B cell (primary cell): ENCODE data around the gene FAM229A. TPM values are rescaled to one million over a fixed set of nuclear protein-coding genes. Genes with fewer than 3 reads are reported as not detected.

Experiments
- ATAC-seq: fragments of 200-7000 bp; cut with Tn5 transposase; one replicate; pipeline ENCODE4 v1.10.0; 2021; ENCODE audit warnings: low read depth, mild to moderate bottlenecking, moderate number of reproducible peaks, moderate library complexity
- CTCF ChIA-PET: fragments of 350-600 bp; sonication (Branson Sonifier 250); formaldehyde crosslinking; loops from one replicate; lab custom pipeline; 2021; ENCODE audit warnings: antibody characterized with exemption, inconsistent platforms; lab: Charles Lee
- POLR2A ChIA-PET: fragments of 350-600 bp; sonication (Branson Sonifier 250); formaldehyde crosslinking; loops from one replicate; lab custom pipeline; 2021; ENCODE audit warnings: antibody characterized with exemption; lab: Charles Lee
- DNase-seq: peaks from one replicate; pipeline ENCODE4 v3.0.0; 2013
- H2AFZ ChIP-seq: 2 replicates; pipeline ENCODE4 v1.6.1; 2012; ENCODE audit warnings: mild to moderate bottlenecking, low read depth, low read length; ENCODE audit not compliant: insufficient read depth, poor library complexity, severe bottlenecking
- H3K27ac ChIP-seq, 2 donors: 1 replicate in 1 of 2; 2 replicates in 1 of 2; pipeline ENCODE4 v1.5.1; 2012 to 2013; ENCODE audit warnings: low read length in 2 of 2, mild to moderate bottlenecking in 2 of 2, moderate library complexity in 1 of 2
- H3K27me3 ChIP-seq, 4 experiments: fragments of 200-600 bp in 1 of 4; sonication (generic) in 1 of 4; replicated peaks in 1 of 4; 1 replicate in 2 of 4; 2 replicates in 2 of 4; pipeline versions ENCODE4 v1.6.1 to v1.7.0; 2013 to 2016; ENCODE audit warnings: low read length in 3 of 4, mild to moderate bottlenecking in 2 of 4, mixed read lengths in 1 of 4, moderate library complexity in 1 of 4; ENCODE audit not compliant: insufficient read depth in 4 of 4, control insufficient read depth in 3 of 4; ENCODE audit errors: control extremely low read depth in 1 of 4
- H3K36me3 ChIP-seq, 2 experiments: replicated peaks in 1 of 2; 1 replicate in 1 of 2; 2 replicates in 1 of 2; pipeline versions ENCODE4 v1.6.1 to v1.7.1; 2013; ENCODE audit warnings: low read length in 1 of 2; ENCODE audit not compliant: insufficient read depth in 2 of 2, control insufficient read depth in 1 of 2; ENCODE audit errors: control extremely low read depth in 1 of 2, extremely low read depth in 1 of 2
- H3K4me1 ChIP-seq, 2 donors: fragments of 200-600 bp in 1 of 2; sonication (generic) in 1 of 2; 1 replicate in 1 of 2; 2 replicates in 1 of 2; pipeline versions ENCODE4 v1.5.1 to v1.6.1; 2013 to 2017; ENCODE audit warnings: low read length in 2 of 2; ENCODE audit not compliant: control insufficient read depth in 2 of 2, insufficient read depth in 2 of 2
- H3K4me2 ChIP-seq: replicated peaks from 2 replicates; pipeline ENCODE3; 2012; ENCODE audit warnings: mild to moderate bottlenecking, low read depth, low read length; ENCODE audit not compliant: poor library complexity, severe bottlenecking
- H3K4me3 ChIP-seq, 5 experiments: fragments of 200-600 bp in 1 of 5; sonication (generic) in 1 of 5; 1 replicate in 3 of 5; 2 replicates in 2 of 5; pipeline versions ENCODE4 v1.5.1 to v1.7.0; 2011 to 2016; ENCODE audit warnings: low read length in 4 of 5, mild to moderate bottlenecking in 4 of 5, low read depth in 2 of 5, control low read depth in 1 of 5, moderate library complexity in 1 of 5; ENCODE audit not compliant: insufficient read depth in 1 of 5; ENCODE audit errors: control extremely low read depth in 1 of 5, extremely low read depth in 1 of 5
- H3K79me2 ChIP-seq: fragments of 200-600 bp; sonication (generic); one replicate; pipeline ENCODE4 v1.6.0; 2016; ENCODE audit warnings: low read length; ENCODE audit not compliant: control insufficient read depth, insufficient read depth
- H3K9ac ChIP-seq: fragments of 200-600 bp; sonication (generic); 2 replicates; pipeline ENCODE4 v1.6.1; 2017; ENCODE audit warnings: mild to moderate bottlenecking, low read length, moderate library complexity
- H3K9me3 ChIP-seq, 3 donors: one replicate each; pipeline versions ENCODE4 v1.6.1 to v1.7.1; 2013; ENCODE audit warnings: low read length in 2 of 3; ENCODE audit not compliant: control insufficient read depth in 2 of 3, insufficient read depth in 1 of 3; ENCODE audit errors: control extremely low read depth in 1 of 3
- H4K20me1 ChIP-seq: 2 replicates; pipeline ENCODE4 v1.6.0; 2012; ENCODE audit warnings: mild to moderate bottlenecking, low read length; ENCODE audit not compliant: insufficient read depth, control insufficient read depth, poor library complexity, severe bottlenecking
- H3K27ac Mint-ChIP-seq: one replicate; pipeline ENCODE4 v1.8.0; 2021; ENCODE audit warnings: mixed read lengths
- H3K27me3 Mint-ChIP-seq: one replicate; pipeline ENCODE4 v1.8.0; 2021; ENCODE audit warnings: mixed read lengths
- H3K4me1 Mint-ChIP-seq: one replicate; pipeline ENCODE4 v1.8.0; 2021; ENCODE audit warnings: mixed read lengths
- H3K4me3 Mint-ChIP-seq: one replicate; pipeline ENCODE4 v1.8.0; 2021; ENCODE audit warnings: mixed read lengths
- H3K9me3 Mint-ChIP-seq: one replicate; pipeline ENCODE4 v1.8.0; 2022; ENCODE audit warnings: mixed read lengths; ENCODE audit not compliant: insufficient read depth
- EZH2 ChIP-seq: IDR thresholded peaks from 2 replicates; pipeline ENCODE4 v1.6.1; 2012; ENCODE audit warnings: borderline replicate concordance, low read depth, mild to moderate bottlenecking, moderate library complexity, low read length; ENCODE audit not compliant: insufficient read depth, poor library complexity, severe bottlenecking
- WGBS: methylation state at CpG from one replicate; pipeline ENCODE4 v1.1.5; 2013; ENCODE audit warnings: missing lambda C conversion rate; ENCODE audit not compliant: insufficient coverage; 5-methylcytosine and 5-hydroxymethylcytosine counted together
- intact Hi-C: fragments of 100-400 bp; cut with micrococcal nuclease; formaldehyde crosslinking; loops from one replicate; pipeline ENCODE4 v1.10.0; 2022
- polyA plus RNA-seq: library from polyadenylated mRNA; depleted of rRNA; stranded (reverse); fragments of >200 nt; gene quantifications from 2 replicates; pipeline ENCODE4 v1.2.3, GENCODE V29; 2012
- total RNA-seq, 2 donors: library from RNA; stranded (reverse); fragments of 120-200 nt in 1 of 2; gene quantifications; 1 replicate in 1 of 2; 2 replicates in 1 of 2; pipeline versions ENCODE4 v1.2.3 to v1.2.4, GENCODE V29; 2013 to 2022
- TF ChIP-seq, protein P1 (sequence below): fragments of 200-600 bp; IDR thresholded peaks from one replicate; pipeline ENCODE4 v1.8.0; 2022; ENCODE audit warnings: antibody characterized with exemption, mild to moderate bottlenecking

The FAM229A gene
- total and polyA plus RNA-seq, 2 donors (not counting 1 experiment from before 2014, with no cell fraction given): 33.3 to 33.8 TPM

DNA sequence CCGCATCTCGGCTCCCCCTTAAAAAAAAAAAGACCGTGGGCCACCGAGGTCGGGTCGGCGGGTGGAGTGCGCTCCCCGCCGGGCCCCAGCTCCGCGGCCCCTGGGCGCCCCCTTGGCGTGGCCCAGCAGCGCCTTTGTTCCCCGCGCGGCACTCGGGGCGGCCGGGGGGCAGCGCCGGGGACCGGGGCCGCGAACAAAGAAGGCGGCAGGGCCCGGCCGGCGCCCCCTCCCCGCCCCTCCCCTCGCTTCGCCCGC lies 26.8 kb downstream of the FAM229A start:
- H3K27me3 Mint-ChIP-seq: no peaks in the 10 kb centered on the region
- Histone ChIP-seq H2AFZ (peak overlapping the region; percentile 31), H3K4me1 (peaks cover 57 to 61% of the 10 kb centered on the region in 2 donors), H3K4me3 (peak overlapping the region in 4 of 5 experiments; percentile 48 to 78 (median 72)), H3K79me2 (peaks cover 16% of the 10 kb centered on the region), H3K4me2 (peak overlapping the region; percentile 89), H3K27ac (peak overlapping the region in 1 of 2 donors; percentile 61), H3K36me3 (peaks cover 1 to 34% of the 10 kb centered on the region in 2 experiments), H3K9me3 (no peaks in the 10 kb centered on the region), H3K27me3 (no peaks in the 10 kb centered on the region), H3K9ac (peak overlapping the region; percentile 75), H4K20me1 (peaks cover 35% of the 10 kb centered on the region)
- peak overlapping the region; percentile 91 for H3K27ac Mint-ChIP-seq
- TF ChIP-seq EZH2: no peak
- TF ChIP-seq, protein P1, sequence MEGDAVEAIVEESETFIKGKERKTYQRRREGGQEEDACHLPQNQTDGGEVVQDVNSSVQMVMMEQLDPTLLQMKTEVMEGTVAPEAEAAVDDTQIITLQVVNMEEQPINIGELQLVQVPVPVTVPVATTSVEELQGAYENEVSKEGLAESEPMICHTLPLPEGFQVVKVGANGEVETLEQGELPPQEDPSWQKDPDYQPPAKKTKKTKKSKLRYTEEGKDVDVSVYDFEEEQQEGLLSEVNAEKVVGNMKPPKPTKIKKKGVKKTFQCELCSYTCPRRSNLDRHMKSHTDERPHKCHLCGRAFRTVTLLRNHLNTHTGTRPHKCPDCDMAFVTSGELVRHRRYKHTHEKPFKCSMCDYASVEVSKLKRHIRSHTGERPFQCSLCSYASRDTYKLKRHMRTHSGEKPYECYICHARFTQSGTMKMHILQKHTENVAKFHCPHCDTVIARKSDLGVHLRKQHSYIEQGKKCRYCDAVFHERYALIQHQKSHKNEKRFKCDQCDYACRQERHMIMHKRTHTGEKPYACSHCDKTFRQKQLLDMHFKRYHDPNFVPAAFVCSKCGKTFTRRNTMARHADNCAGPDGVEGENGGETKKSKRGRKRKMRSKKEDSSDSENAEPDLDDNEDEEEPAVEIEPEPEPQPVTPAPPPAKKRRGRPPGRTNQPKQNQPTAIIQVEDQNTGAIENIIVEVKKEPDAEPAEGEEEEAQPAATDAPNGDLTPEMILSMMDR: no peak
- peak overlapping the region; percentile 93 for H3K4me3 Mint-ChIP-seq
- peaks cover 60% of the 10 kb centered on the region for H3K4me1 Mint-ChIP-seq
- CTCF ChIA-PET: interaction anchor here (0.9 to 6.2 kb wide), 21 partner anchors 13 to 262 kb away, joined by 3 to 71 read pairs (median 7); partner anchors contain the start of genes BSDC1, CCDC28B, IQCC and TMEM39B
- ATAC-seq (peak; percentile 13), DNase-seq (no peak)
- no peaks in the 10 kb centered on the region for H3K9me3 Mint-ChIP-seq
- WGBS: under 1% methylated on average over 34 of the region's 34 CpGs
- intact Hi-C loops: loop anchor here (2.0 to 5.0 kb wide), 4 partner anchors 19 to 121 kb away; no protein-coding TSS in a partner anchor
- POLR2A ChIA-PET: interaction anchor here (0.6 to 3.9 kb wide), 25 partner anchors 10 to 691 kb away, joined by 3 to 53 read pairs (median 6); partner anchors contain the start of genes BSDC1, CCDC28B, EIF3I and FAM167B

- Histone ChIP-seq H3K9ac (peak overlapping the region; percentile 75), H3K36me3 (peaks cover 1 to 39% of the 10 kb centered on the region in 2 experiments), H2AFZ (peak overlapping the region; percentile 31), H3K9me3 (no peaks in the 10 kb centered on the region), H3K4me1 (peaks cover 55 to 57% of the 10 kb centered on the region in 2 donors), H3K27ac (peak overlapping the region; percentile 34 to 61), H4K20me1 (peaks cover 40% of the 10 kb centered on the region), H3K27me3 (no peaks in the 10 kb centered on the region), H3K4me3 (peak overlapping the region; percentile 5 to 78 (median 70)), H3K79me2 (peaks cover 15% of the 10 kb centered on the region), H3K4me2 (peak overlapping the region; percentile 89)
- intact Hi-C loops: loop anchor here (2.0 to 5.0 kb wide), 4 partner anchors 18 to 120 kb away; no protein-coding TSS in a partner anchor
- WGBS: 5% methylated on average over 44 of the region's 46 CpGs
- ChIA-PET POLR2A (interaction anchor here (0.7 to 3.9 kb wide), 15 partner anchors 14 to 690 kb away, joined by 3 to 53 read pairs (median 9); partner anchors contain the start of genes BSDC1, CCDC28B, EIF3I and FAM167B), CTCF (interaction anchor here (0.5 to 6.2 kb wide), 17 partner anchors 11 to 434 kb away, joined by 3 to 71 read pairs (median 8); partner anchors contain the start of genes BSDC1 and IQCC)
- peaks cover 58% of the 10 kb centered on the region for H3K4me1 Mint-ChIP-seq
- peak; percentile 32 for ATAC-seq
- no peak for TF ChIP-seq EZH2
- TF ChIP-seq, protein P1: peak; percentile 90
- H3K9me3 Mint-ChIP-seq: no peaks in the 10 kb centered on the region
- peak overlapping the region; percentile 93 for H3K4me3 Mint-ChIP-seq
- no peaks in the 10 kb centered on the region for H3K27me3 Mint-ChIP-seq
- peak overlapping the region; percentile 91 for H3K27ac Mint-ChIP-seq
- peak; percentile 87 for DNase-seq
Observed at GRCh38 chr1:32334864-32335534, 27.3 kb downstream of the FAM229A start.
